Osteoblast (primary cell): ENCODE data around the gene PTPDC1. TPM values are rescaled to one million over a fixed set of nuclear protein-coding genes. Genes with fewer than 3 reads are reported as not detected.

Experiments
- DNase-seq: peaks from one replicate; pipeline ENCODE4 v3.0.0; 2011; ENCODE audit warnings: low spot score, mixed read lengths; ENCODE audit not compliant: insufficient read length; ENCODE audit errors: missing footprints
- H2AFZ ChIP-seq: 2 replicates; pipeline ENCODE4 v1.6.0; 2011; ENCODE audit warnings: mild to moderate bottlenecking, low read length
- H3K27ac ChIP-seq: 2 replicates; pipeline ENCODE4 v1.5.1; 2011; ENCODE audit warnings: mild to moderate bottlenecking, low read depth, low read length, moderate library complexity
- H3K27me3 ChIP-seq: 2 replicates; pipeline ENCODE4 v1.6.0; 2012; ENCODE audit warnings: mild to moderate bottlenecking, control low read depth, inconsistent platforms, low read length, moderate library complexity; ENCODE audit not compliant: insufficient read depth
- H3K36me3 ChIP-seq: 2 replicates; pipeline ENCODE4 v1.5.1; 2011; ENCODE audit warnings: mild to moderate bottlenecking, low read length, control low read depth, moderate library complexity; ENCODE audit not compliant: insufficient read depth
- H3K4me1 ChIP-seq: 2 replicates; pipeline ENCODE4 v1.5.1; 2011; ENCODE audit warnings: mild to moderate bottlenecking, low read length, control low read depth, moderate library complexity; ENCODE audit not compliant: insufficient read depth
- H3K4me2 ChIP-seq: 2 replicates; pipeline ENCODE4 v1.6.0; 2011; ENCODE audit warnings: mild to moderate bottlenecking, low read length; ENCODE audit not compliant: insufficient read depth
- H3K4me3 ChIP-seq: fragments of 200-600 bp; sonication (generic); 3 replicates; pipeline ENCODE4 v1.5.1; 2012; ENCODE audit warnings: mild to moderate bottlenecking, low read length, inconsistent platforms; ENCODE audit not compliant: insufficient read depth
- H3K79me2 ChIP-seq: 2 replicates; pipeline ENCODE4 v1.6.0; 2012; ENCODE audit warnings: mild to moderate bottlenecking, low read length, control low read depth, inconsistent platforms; ENCODE audit not compliant: insufficient read depth
- H3K9me3 ChIP-seq: 2 replicates; pipeline ENCODE4 v1.5.1; 2011; ENCODE audit warnings: low read depth, low read length, control low read depth
- H4K20me1 ChIP-seq: 2 replicates; pipeline ENCODE4 v1.6.0; 2012; ENCODE audit warnings: mild to moderate bottlenecking, low read length, control low read depth; ENCODE audit not compliant: insufficient read depth
- total RNA-seq: library from RNA; depleted of rRNA; stranded (reverse); fragments of >200 nt; gene quantifications from 2 replicates; pipeline ENCODE4 v1.2.3, GENCODE V29; 2012
- TF ChIP-seq, protein P1 (sequence below): IDR thresholded peaks from 2 replicates; pipeline ENCODE4 v1.5.1; 2011; ENCODE audit warnings: mild to moderate bottlenecking, low read depth, low read length, moderate library complexity; ENCODE audit errors: extremely low read depth

The PTPDC1 gene
- total RNA-seq, 1 donor = 17.0 TPM

DNA sequence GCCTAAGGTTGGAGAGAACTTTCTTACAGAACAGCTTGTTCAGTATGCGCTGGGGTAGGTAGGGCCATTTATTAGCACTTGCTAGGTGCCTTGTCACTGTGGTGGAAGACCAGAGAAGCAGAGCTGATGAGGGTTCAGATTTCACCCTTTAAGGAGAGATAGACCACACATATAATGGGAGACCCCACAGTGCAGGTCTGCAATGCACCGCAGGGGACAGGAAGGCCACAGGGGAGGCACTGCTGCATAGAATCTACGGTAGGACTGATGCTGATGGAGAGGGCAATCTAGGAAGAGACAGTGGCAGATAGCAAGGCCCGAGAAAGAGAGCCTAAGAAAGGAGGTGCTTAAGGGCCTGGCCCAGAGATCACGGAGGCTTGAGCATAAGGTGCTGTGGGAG lies 64.2 kb downstream of the PTPDC1 start:
- Histone ChIP-seq H3K4me2 (no peak overlapping the region), H3K27ac (no peak overlapping the region)
- TF ChIP-seq, protein P1, sequence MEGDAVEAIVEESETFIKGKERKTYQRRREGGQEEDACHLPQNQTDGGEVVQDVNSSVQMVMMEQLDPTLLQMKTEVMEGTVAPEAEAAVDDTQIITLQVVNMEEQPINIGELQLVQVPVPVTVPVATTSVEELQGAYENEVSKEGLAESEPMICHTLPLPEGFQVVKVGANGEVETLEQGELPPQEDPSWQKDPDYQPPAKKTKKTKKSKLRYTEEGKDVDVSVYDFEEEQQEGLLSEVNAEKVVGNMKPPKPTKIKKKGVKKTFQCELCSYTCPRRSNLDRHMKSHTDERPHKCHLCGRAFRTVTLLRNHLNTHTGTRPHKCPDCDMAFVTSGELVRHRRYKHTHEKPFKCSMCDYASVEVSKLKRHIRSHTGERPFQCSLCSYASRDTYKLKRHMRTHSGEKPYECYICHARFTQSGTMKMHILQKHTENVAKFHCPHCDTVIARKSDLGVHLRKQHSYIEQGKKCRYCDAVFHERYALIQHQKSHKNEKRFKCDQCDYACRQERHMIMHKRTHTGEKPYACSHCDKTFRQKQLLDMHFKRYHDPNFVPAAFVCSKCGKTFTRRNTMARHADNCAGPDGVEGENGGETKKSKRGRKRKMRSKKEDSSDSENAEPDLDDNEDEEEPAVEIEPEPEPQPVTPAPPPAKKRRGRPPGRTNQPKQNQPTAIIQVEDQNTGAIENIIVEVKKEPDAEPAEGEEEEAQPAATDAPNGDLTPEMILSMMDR = no peak

DNA sequence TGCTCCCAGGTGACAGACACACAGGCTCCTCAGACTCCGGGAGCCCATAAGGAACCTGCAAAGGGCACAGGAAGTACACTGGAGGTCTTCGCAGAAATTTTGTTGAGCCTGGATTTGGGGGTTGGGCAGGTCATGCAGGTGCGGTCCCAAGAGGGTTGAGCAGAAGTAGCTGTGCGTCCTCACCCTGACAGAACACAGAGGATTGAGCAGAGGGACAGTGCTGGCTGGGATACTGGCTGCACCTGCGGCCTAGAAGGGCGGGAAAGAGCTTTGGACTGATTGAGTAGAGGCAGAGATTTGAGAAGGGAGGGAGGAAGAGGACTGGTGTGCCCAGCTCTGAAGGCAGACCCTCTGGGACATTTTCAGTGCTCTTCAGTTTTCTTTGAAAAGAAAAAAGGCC lies 65.4 kb downstream of the PTPDC1 start:
- H3K79me2 ChIP-seq = no peaks in the 10 kb centered on the region

More for the DNA sequence above, 64.2 kb downstream of the PTPDC1 start:
- DNase-seq = peak; percentile 49
- Histone ChIP-seq H3K79me2 (no peaks in the 10 kb centered on the region), H2AFZ (no peak overlapping the region), H3K4me1 (peaks cover 6% of the 10 kb centered on the region), H3K36me3 (no peaks in the 10 kb centered on the region), H4K20me1 (no peaks in the 10 kb centered on the region), H3K4me3 (no peak overlapping the region), H3K27me3 (no peaks in the 10 kb centered on the region), H3K9me3 (no peaks in the 10 kb centered on the region)

DNA sequence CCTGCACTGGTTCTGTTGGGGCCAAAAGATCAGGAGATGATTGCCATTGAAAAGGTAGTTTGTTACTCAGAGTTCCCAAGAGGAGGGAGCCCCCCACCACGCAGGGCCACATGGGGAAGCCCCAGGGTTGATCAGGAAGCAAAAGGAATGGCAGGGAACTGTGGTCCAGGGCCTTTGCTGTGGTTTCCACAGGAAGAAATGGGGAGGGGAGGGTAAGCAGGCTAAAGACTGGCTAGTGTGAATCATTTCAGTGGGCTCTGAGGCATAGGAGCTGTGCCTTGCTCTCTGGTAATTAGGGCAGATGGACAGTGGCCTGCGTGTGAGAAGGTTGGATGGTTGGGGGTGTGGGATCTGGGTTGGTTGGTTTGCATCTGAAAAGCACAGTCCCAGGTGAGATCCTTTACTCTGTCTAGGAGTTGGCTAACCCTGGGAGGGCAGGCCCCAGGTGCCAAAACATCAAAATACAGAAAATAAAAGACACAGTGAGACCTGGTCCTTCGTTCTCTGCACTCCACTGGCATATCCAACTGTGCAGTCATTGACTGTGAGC lies 66.1 kb downstream of the PTPDC1 start:
- H3K4me1 ChIP-seq = peaks cover 6% of the 10 kb centered on the region
- DNase-seq = no peak
- H2AFZ ChIP-seq = peak overlapping the region; percentile 20
- H3K4me2 ChIP-seq = no peak overlapping the region
- H3K36me3 ChIP-seq = no peaks in the 10 kb centered on the region
- H3K79me2 ChIP-seq = no peaks in the 10 kb centered on the region
- TF ChIP-seq, protein P1 = no peak
- no peaks in the 10 kb centered on the region for H3K27me3 ChIP-seq
- no peaks in the 10 kb centered on the region for H3K9me3 ChIP-seq
- H3K4me3 ChIP-seq = no peak overlapping the region
- no peaks in the 10 kb centered on the region for H4K20me1 ChIP-seq
- H3K27ac ChIP-seq = no peak overlapping the region

More for the DNA sequence above, 65.4 kb downstream of the PTPDC1 start:
- TF ChIP-seq, protein P1 = no peak
- no peaks in the 10 kb centered on the region for H4K20me1 ChIP-seq
- DNase-seq = no peak
- H3K4me1 ChIP-seq = peaks cover 6% of the 10 kb centered on the region
- H3K4me3 ChIP-seq = no peak overlapping the region
- H3K9me3 ChIP-seq = no peaks in the 10 kb centered on the region
- H3K36me3 ChIP-seq = no peaks in the 10 kb centered on the region
- H3K27me3 ChIP-seq = no peaks in the 10 kb centered on the region
- no peak overlapping the region for H2AFZ ChIP-seq
- no peak overlapping the region for H3K4me2 ChIP-seq
- no peak overlapping the region for H3K27ac ChIP-seq

DNA sequence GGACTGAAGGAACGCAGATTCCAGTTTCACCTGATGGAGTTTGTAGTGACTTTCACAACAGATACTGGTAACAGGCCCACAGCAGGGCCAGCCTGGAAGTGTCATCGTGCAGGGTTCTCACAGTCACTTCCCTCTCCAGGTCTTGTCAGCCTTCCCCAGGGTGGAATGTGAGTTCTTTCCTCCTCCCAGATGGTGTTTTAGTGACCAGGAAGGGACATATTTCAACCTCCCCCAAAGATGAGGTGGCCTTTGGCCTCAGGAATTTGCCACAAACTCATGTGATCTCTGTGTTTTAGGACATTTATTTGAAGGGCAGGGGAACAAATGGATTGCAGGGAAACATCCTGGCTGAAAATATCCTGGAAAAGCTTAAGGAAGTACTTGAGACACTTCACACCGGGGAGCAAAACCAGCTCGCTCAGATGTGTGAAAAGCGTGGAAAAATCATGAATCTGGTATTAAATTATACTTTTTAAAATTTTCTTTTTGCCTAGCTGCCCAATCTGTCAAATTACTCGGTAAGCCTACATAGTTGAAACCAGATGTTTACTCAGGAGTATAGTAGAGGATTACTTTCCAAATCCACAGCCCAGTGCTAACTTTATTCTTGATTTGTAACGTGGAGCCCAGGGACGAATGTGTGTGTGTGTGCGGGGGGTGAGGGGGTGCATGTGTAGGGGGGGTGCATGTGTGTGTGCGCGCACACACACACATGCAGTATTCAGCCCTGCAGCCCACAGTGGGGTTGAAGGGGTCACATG lies 66.8 kb downstream of the PTPDC1 start:
- Histone ChIP-seq H3K4me1 (peaks cover 6% of the 10 kb centered on the region), H3K36me3 (no peaks in the 10 kb centered on the region), H3K27ac (no peak overlapping the region), H3K4me3 (no peak overlapping the region), H3K27me3 (no peaks in the 10 kb centered on the region), H4K20me1 (no peaks in the 10 kb centered on the region), H3K79me2 (no peaks in the 10 kb centered on the region), H2AFZ (peak overlapping the region; percentile 20), H3K4me2 (no peak overlapping the region), H3K9me3 (no peaks in the 10 kb centered on the region)
- peak; percentile 84 for DNase-seq
- TF ChIP-seq, protein P1 = no peak
